GM12878 (cell line): ENCODE measurements around the gene NBEA.

Experiments used
- CEBPZ ChIP-seq: fragments of 150-350 bp; IDR thresholded peaks from 2 replicates; pipeline ENCODE4 v1.6.1; 2016; ENCODE audit warnings: low read depth, low read length
- CREB1 ChIP-seq: IDR thresholded peaks from 2 replicates; pipeline ENCODE4 v1.6.1; 2012; ENCODE audit warnings: low read depth, mild to moderate bottlenecking, inconsistent platforms
- CTCF ChIP-seq, 3 experiments: IDR thresholded peaks in 2 of 3; conservative IDR thresholded peaks in 1 of 3; 2 replicates each; pipeline ENCODE4 v1.5.1; 2011; ENCODE audit warnings: low read depth in 3 of 3, low read length in 3 of 3, mild to moderate bottlenecking in 3 of 3, control low read depth in 2 of 3, moderate library complexity in 2 of 3, inconsistent platforms in 1 of 3, mixed read lengths in 1 of 3; ENCODE audit not compliant: control insufficient read depth in 2 of 3, insufficient read depth in 1 of 3; ENCODE audit errors: extremely low read depth in 1 of 3
- EED ChIP-seq: sonication (generic); IDR thresholded peaks from 2 replicates; pipeline ENCODE4 v1.6.1; 2016; ENCODE audit warnings: antibody characterized with exemption, low read depth
- SPI1 ChIP-seq: IDR thresholded peaks from 2 replicates; pipeline ENCODE4 v1.6.1; 2011; ENCODE audit warnings: low read depth, mild to moderate bottlenecking, low read length, moderate library complexity, borderline replicate concordance; ENCODE audit not compliant: insufficient read depth
- SRF ChIP-seq, 2 experiments: IDR thresholded peaks; 2 replicates each; pipeline ENCODE4 v1.6.1; 2011; ENCODE audit warnings: low read depth in 2 of 2, low read length in 2 of 2, mild to moderate bottlenecking in 1 of 2, moderate library complexity in 1 of 2

GRCh38 chr13:34944274-34944634 is 2.2 kb downstream of the NBEA start:
- TF ChIP-seq EED (no peak), CTCF (IDR thresholded peaks at IDR 0.05 in 2 of 3, conservative IDR thresholded peaks at IDR 0.05 in 1 of 3; ENCODE audit: control insufficient read depth in 2 of 3, extremely low read depth in 1 of 3, insufficient read depth in 1 of 3, low read depth in 3 of 3, low read length in 3 of 3) (no peak), CEBPZ (no peak), CREB1 (no peak), SPI1 (no peak), SRF (IDR thresholded peaks at IDR 0.05; ENCODE audit: low read depth in 2 of 2, low read length in 2 of 2) (no peak)
